Liver (tissue), 9 donors: Measurements from ENCODE around the gene ARHGAP32. TPM values are rescaled to one million over a fixed set of nuclear protein-coding genes. Genes with fewer than 3 reads are reported as not detected.

Source experiments
- DNase-seq: peaks from one replicate; pipeline ENCODE4 v3.0.0-alpha.2; 2017; ENCODE audit warnings: low spot score
- H3K27ac ChIP-seq, 2 donors: one replicate each; pipeline ENCODE4 v1.7.0; 2013; ENCODE audit warnings: inconsistent platforms in 2 of 2, low read length in 2 of 2, control low read depth in 1 of 2, low read depth in 1 of 2, mild to moderate bottlenecking in 1 of 2
- H3K27me3 ChIP-seq, 4 donors: one replicate each; pipeline versions ENCODE4 v1.6.1 to v1.7.0; 2013; ENCODE audit warnings: low read length in 3 of 4, inconsistent platforms in 1 of 4, mild to moderate bottlenecking in 1 of 4, moderate library complexity in 1 of 4; ENCODE audit not compliant: control insufficient read depth in 4 of 4, insufficient read depth in 4 of 4
- H3K36me3 ChIP-seq, 4 donors: one replicate each; pipeline versions ENCODE4 v1.6.1 to v1.7.0; 2013; ENCODE audit warnings: low read length in 3 of 4, mild to moderate bottlenecking in 3 of 4, low read depth in 1 of 4, moderate library complexity in 1 of 4; ENCODE audit not compliant: control insufficient read depth in 4 of 4, insufficient read depth in 3 of 4
- H3K4me1 ChIP-seq, 4 donors: one replicate each; pipeline versions ENCODE4 v1.6.1 to v1.7.0; 2013; ENCODE audit warnings: low read length in 3 of 4, mild to moderate bottlenecking in 3 of 4, moderate library complexity in 1 of 4; ENCODE audit not compliant: control insufficient read depth in 4 of 4, insufficient read depth in 4 of 4
- H3K4me3 ChIP-seq, 3 donors: one replicate each; pipeline versions ENCODE4 v1.6.1 to v1.7.0; 2013; ENCODE audit warnings: low read length in 3 of 3, control low read depth in 1 of 3, low read depth in 1 of 3, mild to moderate bottlenecking in 1 of 3
- H3K9ac ChIP-seq, 2 donors: one replicate each; pipeline ENCODE4 v1.7.0; 2013; ENCODE audit warnings: low read length in 2 of 2, mild to moderate bottlenecking in 2 of 2, moderate library complexity in 2 of 2, control low read depth in 1 of 2, low read depth in 1 of 2
- H3K9me3 ChIP-seq, 4 donors: one replicate each; pipeline versions ENCODE4 v1.6.1 to v1.7.0; 2013; ENCODE audit warnings: low read length in 3 of 4; ENCODE audit not compliant: control insufficient read depth in 4 of 4
- EGR1 ChIP-seq, 2 donors: IDR thresholded peaks; 2 replicates each; pipeline ENCODE4 v1.6.1; 2016 to 2018; ENCODE audit warnings: antibody characterized with exemption in 2 of 2, low read depth in 2 of 2
- FOXA1 ChIP-seq: IDR thresholded peaks from 2 replicates; pipeline ENCODE4 v1.6.1; 2016; ENCODE audit warnings: antibody characterized with exemption
- FOXA2 ChIP-seq: IDR thresholded peaks from 2 replicates; pipeline ENCODE4 v1.6.1; 2016; ENCODE audit warnings: antibody characterized with exemption
- GABPA ChIP-seq, 2 donors: IDR thresholded peaks in 1 of 2; conservative IDR thresholded peaks in 1 of 2; 2 replicates each; pipeline ENCODE4 v1.6.1; 2016; ENCODE audit warnings: antibody characterized with exemption in 2 of 2, mild to moderate bottlenecking in 1 of 2, moderate library complexity in 1 of 2
- HNF4A ChIP-seq, 2 donors: conservative IDR thresholded peaks; 2 replicates each; pipeline ENCODE4 v1.6.1; 2016; ENCODE audit warnings: antibody characterized with exemption in 2 of 2, mild to moderate bottlenecking in 2 of 2
- HNF4G ChIP-seq: IDR thresholded peaks from 2 replicates; pipeline ENCODE4 v1.6.1; 2016; ENCODE audit warnings: antibody characterized with exemption
- NR2F2 ChIP-seq: IDR thresholded peaks from 2 replicates; pipeline ENCODE4 v1.6.1; 2016; ENCODE audit warnings: antibody characterized with exemption
- RAD21 ChIP-seq, 2 donors: IDR thresholded peaks; 2 replicates each; pipeline ENCODE4 v1.6.1; 2016; ENCODE audit warnings: antibody characterized with exemption in 2 of 2, mild to moderate bottlenecking in 2 of 2
- RXRA ChIP-seq, 2 donors: IDR thresholded peaks; 2 replicates each; pipeline ENCODE4 v1.6.1; 2017 to 2018; ENCODE audit warnings: antibody characterized with exemption in 2 of 2, mild to moderate bottlenecking in 1 of 2
- SP1 ChIP-seq: IDR thresholded peaks from 2 replicates; pipeline ENCODE4 v1.6.1; 2018; ENCODE audit warnings: antibody characterized with exemption, mild to moderate bottlenecking
- TAF1 ChIP-seq: conservative IDR thresholded peaks from 2 replicates; pipeline ENCODE4 v1.6.1; 2016; ENCODE audit warnings: antibody characterized with exemption, mild to moderate bottlenecking
- YY1 ChIP-seq: IDR thresholded peaks from 2 replicates; pipeline ENCODE4 v1.6.1; 2016; ENCODE audit warnings: antibody characterized with exemption, mild to moderate bottlenecking
- WGBS: extraction: QIAGEN DNeasy Blood & Tissue Kit; methylation state at CpG from one replicate; pipeline ENCODE4 v1.1.7; 2013; 5-methylcytosine and 5-hydroxymethylcytosine counted together
- polyA plus RNA-seq, 2 donors: library from polyadenylated mRNA; stranded (reverse) in 1 of 2; unstranded in 1 of 2; fragments of 200-250 nt in 1 of 2; fragments of >200 nt in 1 of 2; fragmentation: Nextera tagmentation in 1 of 2; extraction: Ambion mirVana in 1 of 2; gene quantifications; one replicate each; pipeline versions ENCODE4 v1.2.1 to v1.2.3, GENCODE V29; 2013 to 2015
- total RNA-seq, 2 donors: library from RNA; depleted of rRNA; stranded (reverse); fragments of >200 nt; gene quantifications; one replicate each; pipeline ENCODE4 v1.2.3, GENCODE V29; 2014
- TF ChIP-seq, protein P1 (sequence below): IDR thresholded peaks from 2 replicates; pipeline ENCODE4 v1.6.1; 2016; ENCODE audit warnings: antibody characterized with exemption
- TF ChIP-seq, protein P2 (sequence below): IDR thresholded peaks from 2 replicates; pipeline ENCODE4 v1.6.1; 2016; ENCODE audit warnings: antibody characterized with exemption, mild to moderate bottlenecking
- TF ChIP-seq, protein P3 (sequence below): fragments of 150-350 bp; IDR thresholded peaks from 2 replicates; pipeline ENCODE4 v1.5.1; 2017; ENCODE audit warnings: improper control_type of control experiment, low read depth, low read length; ENCODE audit not compliant: missing input control
- TF ChIP-seq, protein P4 (sequence below): IDR thresholded peaks from 2 replicates; pipeline ENCODE4 v1.6.1; 2016; ENCODE audit warnings: antibody characterized with exemption
- donor health status: healthy.
- donor health status: healthy.
- donor health status: healthy.
- donor health status: healthy.
- donor health status: healthy.

ARHGAP32 gene
- total and polyA plus RNA-seq, 4 donors = 1.8 to 13.1 (median 2.6) TPM

DNA sequence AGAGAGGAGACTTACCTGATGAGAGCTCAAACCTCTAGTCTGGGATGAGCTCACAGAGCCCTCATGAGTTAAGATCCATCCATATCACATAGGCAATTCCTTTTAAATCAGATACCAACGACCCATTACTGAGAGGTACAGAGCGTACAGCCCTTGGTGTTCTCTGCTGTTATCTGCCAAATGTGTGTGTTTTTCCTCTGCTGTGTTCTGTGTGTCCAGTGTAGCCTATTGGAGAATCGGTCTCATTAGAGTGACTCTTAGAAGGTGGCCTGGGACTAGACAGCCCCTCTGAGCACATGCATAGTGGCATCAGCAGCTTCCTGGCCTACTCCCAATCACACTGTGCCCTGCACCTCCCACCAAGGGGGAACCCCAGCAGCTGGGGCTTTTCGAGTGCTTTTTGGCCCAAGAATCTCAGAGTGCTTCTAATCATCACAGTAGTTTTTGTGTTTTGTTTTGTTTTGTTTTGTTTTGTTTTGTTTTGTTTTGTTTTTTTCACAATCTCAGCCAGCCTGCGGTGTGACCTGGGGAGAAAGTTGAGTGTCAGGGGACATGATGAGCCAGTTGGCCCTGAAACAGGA, 274.9 kb downstream of the ARHGAP32 start:
- TF ChIP-seq RXRA (IDR thresholded peaks at IDR 0.05) (no peak), FOXA1 (no peak)
- peaks cover 0 to 3% (median 0%) of the 10 kb centered on the region in 4 donors for H3K27me3 ChIP-seq
- 83% methylated on average over 5 of the region's 5 CpGs for WGBS

DNA sequence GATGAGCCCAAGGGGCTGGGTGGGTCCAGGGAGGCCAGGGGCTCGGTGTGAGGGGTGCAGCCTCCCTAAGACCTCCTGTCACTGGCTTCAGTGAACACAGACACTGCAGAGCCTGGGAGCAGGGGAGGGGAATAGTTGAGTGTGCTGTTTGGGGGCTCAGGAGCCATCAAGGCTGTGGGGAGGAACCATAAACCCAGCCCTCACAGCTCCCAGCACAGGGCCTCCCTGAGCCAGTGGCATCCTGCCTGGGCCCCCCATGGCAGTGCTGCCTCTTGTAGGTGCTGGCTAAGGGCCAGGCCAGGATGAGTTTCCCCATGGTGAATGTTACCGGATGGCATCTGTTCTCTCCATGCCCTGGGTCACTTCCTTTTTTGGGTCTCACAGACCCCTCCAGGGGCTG, 275.4 kb downstream of the ARHGAP32 start:
- Histone ChIP-seq H3K4me3 (no peak overlapping the region), H3K36me3 (no peaks in the 10 kb centered on the region), H3K27me3 (peaks cover 0 to 3% (median 0%) of the 10 kb centered on the region in 4 donors), H3K9me3 (no peaks in the 10 kb centered on the region), H3K9ac (no peak overlapping the region), H3K4me1 (no peaks in the 10 kb centered on the region), H3K27ac (no peak overlapping the region)
- TF ChIP-seq FOXA2 (no peak), RAD21 (IDR thresholded peaks at IDR 0.05) (no peak)
- TF ChIP-seq, protein P1, sequence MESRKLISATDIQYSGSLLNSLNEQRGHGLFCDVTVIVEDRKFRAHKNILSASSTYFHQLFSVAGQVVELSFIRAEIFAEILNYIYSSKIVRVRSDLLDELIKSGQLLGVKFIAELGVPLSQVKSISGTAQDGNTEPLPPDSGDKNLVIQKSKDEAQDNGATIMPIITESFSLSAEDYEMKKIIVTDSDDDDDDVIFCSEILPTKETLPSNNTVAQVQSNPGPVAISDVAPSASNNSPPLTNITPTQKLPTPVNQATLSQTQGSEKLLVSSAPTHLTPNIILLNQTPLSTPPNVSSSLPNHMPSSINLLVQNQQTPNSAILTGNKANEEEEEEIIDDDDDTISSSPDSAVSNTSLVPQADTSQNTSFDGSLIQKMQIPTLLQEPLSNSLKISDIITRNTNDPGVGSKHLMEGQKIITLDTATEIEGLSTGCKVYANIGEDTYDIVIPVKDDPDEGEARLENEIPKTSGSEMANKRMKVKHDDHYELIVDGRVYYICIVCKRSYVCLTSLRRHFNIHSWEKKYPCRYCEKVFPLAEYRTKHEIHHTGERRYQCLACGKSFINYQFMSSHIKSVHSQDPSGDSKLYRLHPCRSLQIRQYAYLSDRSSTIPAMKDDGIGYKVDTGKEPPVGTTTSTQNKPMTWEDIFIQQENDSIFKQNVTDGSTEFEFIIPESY = no peak
- 82% methylated on average over 2 of the region's 2 CpGs for WGBS
- no peak for DNase-seq

More for the DNA sequence above, 274.9 kb downstream of the ARHGAP32 start:
- no peak overlapping the region for H3K27ac ChIP-seq
- no peaks in the 10 kb centered on the region for H3K9me3 ChIP-seq
- no peak overlapping the region for H3K4me3 ChIP-seq
- H3K36me3 ChIP-seq = no peaks in the 10 kb centered on the region
- no peaks in the 10 kb centered on the region for H3K4me1 ChIP-seq
- H3K9ac ChIP-seq = no peak overlapping the region
- DNase-seq = no peak

DNA sequence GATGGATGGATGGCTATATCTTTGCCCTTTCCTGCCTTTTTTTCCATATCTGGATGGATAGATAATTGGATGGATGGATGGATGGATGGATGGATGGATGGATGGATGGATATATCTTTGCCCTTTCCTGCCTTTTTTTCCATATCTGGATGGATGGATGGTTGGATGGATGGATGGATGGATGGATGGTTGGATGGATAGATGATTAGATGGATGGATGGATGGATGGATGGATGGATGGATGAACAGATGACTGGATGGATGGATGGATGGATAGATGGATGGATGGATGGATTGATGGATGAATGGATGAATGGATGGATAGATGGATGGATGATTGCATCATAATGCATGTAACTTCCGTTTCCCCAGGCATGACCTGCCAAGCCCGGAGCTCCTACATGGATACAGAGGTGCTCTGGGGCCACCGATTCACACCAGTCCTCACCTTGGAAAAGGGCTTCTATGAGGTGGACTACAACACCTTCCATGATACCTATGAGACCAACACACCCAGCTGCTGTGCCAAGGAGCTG, 276.0 kb downstream of the ARHGAP32 start:
- Histone ChIP-seq H3K36me3 (no peaks in the 10 kb centered on the region), H3K4me1 (no peaks in the 10 kb centered on the region), H3K4me3 (no peak overlapping the region), H3K27ac (no peak overlapping the region), H3K9me3 (no peaks in the 10 kb centered on the region), H3K27me3 (peaks cover 0 to 3% (median 0%) of the 10 kb centered on the region in 4 donors), H3K9ac (no peak overlapping the region)
- DNase-seq = no peak
- TF ChIP-seq GABPA (IDR thresholded peaks at IDR 0.05 in 1 of 2, conservative IDR thresholded peaks at IDR 0.05 in 1 of 2) (no peak), YY1 (no peak), FOXA1 (no peak), NR2F2 (no peak), EGR1 (IDR thresholded peaks at IDR 0.05; ENCODE audit: low read depth in 2 of 2) (no peak), HNF4G (no peak), RXRA (IDR thresholded peaks at IDR 0.05) (no peak), FOXA2 (no peak), RAD21 (IDR thresholded peaks at IDR 0.05) (no peak), TAF1 (no peak), HNF4A (conservative IDR thresholded peaks at IDR 0.05) (no peak), SP1 (no peak)
- TF ChIP-seq, protein P2, sequence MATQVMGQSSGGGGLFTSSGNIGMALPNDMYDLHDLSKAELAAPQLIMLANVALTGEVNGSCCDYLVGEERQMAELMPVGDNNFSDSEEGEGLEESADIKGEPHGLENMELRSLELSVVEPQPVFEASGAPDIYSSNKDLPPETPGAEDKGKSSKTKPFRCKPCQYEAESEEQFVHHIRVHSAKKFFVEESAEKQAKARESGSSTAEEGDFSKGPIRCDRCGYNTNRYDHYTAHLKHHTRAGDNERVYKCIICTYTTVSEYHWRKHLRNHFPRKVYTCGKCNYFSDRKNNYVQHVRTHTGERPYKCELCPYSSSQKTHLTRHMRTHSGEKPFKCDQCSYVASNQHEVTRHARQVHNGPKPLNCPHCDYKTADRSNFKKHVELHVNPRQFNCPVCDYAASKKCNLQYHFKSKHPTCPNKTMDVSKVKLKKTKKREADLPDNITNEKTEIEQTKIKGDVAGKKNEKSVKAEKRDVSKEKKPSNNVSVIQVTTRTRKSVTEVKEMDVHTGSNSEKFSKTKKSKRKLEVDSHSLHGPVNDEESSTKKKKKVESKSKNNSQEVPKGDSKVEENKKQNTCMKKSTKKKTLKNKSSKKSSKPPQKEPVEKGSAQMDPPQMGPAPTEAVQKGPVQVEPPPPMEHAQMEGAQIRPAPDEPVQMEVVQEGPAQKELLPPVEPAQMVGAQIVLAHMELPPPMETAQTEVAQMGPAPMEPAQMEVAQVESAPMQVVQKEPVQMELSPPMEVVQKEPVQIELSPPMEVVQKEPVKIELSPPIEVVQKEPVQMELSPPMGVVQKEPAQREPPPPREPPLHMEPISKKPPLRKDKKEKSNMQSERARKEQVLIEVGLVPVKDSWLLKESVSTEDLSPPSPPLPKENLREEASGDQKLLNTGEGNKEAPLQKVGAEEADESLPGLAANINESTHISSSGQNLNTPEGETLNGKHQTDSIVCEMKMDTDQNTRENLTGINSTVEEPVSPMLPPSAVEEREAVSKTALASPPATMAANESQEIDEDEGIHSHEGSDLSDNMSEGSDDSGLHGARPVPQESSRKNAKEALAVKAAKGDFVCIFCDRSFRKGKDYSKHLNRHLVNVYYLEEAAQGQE = no peak
- TF ChIP-seq, protein P1 = no peak
- TF ChIP-seq, protein P3, sequence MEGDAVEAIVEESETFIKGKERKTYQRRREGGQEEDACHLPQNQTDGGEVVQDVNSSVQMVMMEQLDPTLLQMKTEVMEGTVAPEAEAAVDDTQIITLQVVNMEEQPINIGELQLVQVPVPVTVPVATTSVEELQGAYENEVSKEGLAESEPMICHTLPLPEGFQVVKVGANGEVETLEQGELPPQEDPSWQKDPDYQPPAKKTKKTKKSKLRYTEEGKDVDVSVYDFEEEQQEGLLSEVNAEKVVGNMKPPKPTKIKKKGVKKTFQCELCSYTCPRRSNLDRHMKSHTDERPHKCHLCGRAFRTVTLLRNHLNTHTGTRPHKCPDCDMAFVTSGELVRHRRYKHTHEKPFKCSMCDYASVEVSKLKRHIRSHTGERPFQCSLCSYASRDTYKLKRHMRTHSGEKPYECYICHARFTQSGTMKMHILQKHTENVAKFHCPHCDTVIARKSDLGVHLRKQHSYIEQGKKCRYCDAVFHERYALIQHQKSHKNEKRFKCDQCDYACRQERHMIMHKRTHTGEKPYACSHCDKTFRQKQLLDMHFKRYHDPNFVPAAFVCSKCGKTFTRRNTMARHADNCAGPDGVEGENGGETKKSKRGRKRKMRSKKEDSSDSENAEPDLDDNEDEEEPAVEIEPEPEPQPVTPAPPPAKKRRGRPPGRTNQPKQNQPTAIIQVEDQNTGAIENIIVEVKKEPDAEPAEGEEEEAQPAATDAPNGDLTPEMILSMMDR = no peak
- TF ChIP-seq, protein P4, sequence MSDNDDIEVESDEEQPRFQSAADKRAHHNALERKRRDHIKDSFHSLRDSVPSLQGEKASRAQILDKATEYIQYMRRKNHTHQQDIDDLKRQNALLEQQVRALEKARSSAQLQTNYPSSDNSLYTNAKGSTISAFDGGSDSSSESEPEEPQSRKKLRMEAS = no peak
- 84% methylated on average over 3 of the region's 3 CpGs for WGBS
